Esophagus (tissue), 2 donors: ENCODE data around the gene DCAF11. TPM values are rescaled to one million over a fixed set of nuclear protein-coding genes. Genes with fewer than 3 reads are reported as not detected.

Source experiments
- H3K27ac ChIP-seq, 2 donors: one replicate each; pipeline ENCODE4 v1.5.1; 2013; ENCODE audit warnings: low read depth in 2 of 2, mild to moderate bottlenecking in 2 of 2, inconsistent platforms in 1 of 2, low read length in 1 of 2, moderate library complexity in 1 of 2
- H3K27me3 ChIP-seq, 2 donors: one replicate each; pipeline ENCODE4 v1.6.1; 2013; ENCODE audit warnings: low read length in 2 of 2, control low read depth in 1 of 2, mild to moderate bottlenecking in 1 of 2; ENCODE audit not compliant: insufficient read depth in 2 of 2, control insufficient read depth in 1 of 2
- H3K36me3 ChIP-seq, 2 donors: one replicate each; pipeline ENCODE4 v1.6.1; 2013; ENCODE audit warnings: low read length in 1 of 2; ENCODE audit not compliant: control insufficient read depth in 2 of 2, insufficient read depth in 2 of 2
- H3K4me1 ChIP-seq, 2 donors: one replicate each; pipeline ENCODE4 v1.6.1; 2013; ENCODE audit warnings: low read length in 1 of 2; ENCODE audit not compliant: control insufficient read depth in 2 of 2, insufficient read depth in 2 of 2
- H3K4me3 ChIP-seq, 2 donors: one replicate each; pipeline ENCODE4 v1.5.1; 2013; ENCODE audit warnings: low read length in 2 of 2, mild to moderate bottlenecking in 2 of 2, low read depth in 1 of 2, moderate library complexity in 1 of 2
- H3K9me3 ChIP-seq, 2 donors: one replicate each; pipeline ENCODE4 v1.6.1; 2013; ENCODE audit warnings: mild to moderate bottlenecking in 2 of 2, low read depth in 1 of 2, low read length in 1 of 2, moderate library complexity in 1 of 2; ENCODE audit not compliant: control insufficient read depth in 2 of 2, insufficient read depth in 1 of 2
- WGBS, 2 donors: extraction: QIAGEN DNeasy Blood & Tissue Kit; methylation state at CpG; one replicate each; pipeline ENCODE4 v1.1.7; 2013; 5-methylcytosine and 5-hydroxymethylcytosine counted together
- polyA plus RNA-seq, 2 donors: library from polyadenylated mRNA; stranded (reverse); fragments of 200-250 nt; gene quantifications; one replicate each; pipeline ENCODE4 v1.2.3, GENCODE V29; 2013
- donor health status: healthy with polysubstance abuse.
- donor health status: Bipolar disorder and iron deficiency.

The DCAF11 gene
- polyA plus RNA-seq, 2 donors, result 21.5 to 41.6 TPM

DNA sequence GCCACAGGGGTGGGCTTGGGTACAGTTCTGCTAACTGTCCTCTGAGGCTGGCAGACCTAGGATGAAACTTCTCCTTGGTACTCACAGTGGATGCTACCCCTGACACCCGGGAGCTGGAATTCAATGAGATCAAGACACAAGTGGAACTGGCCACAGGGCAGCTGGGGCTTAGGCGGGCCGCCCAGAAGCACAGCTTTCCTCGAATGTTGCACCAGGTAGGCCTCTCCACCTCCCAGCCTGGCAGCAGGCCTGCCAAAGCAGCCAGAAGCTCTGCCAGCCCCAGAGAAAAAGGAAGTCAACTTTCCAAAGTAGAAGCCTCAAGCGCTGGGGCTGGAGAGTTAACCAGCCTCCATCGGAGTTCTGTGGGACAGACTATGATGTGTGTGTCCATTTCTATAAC lies 2.6 kb downstream of the DCAF11 start:
- no peaks in the 10 kb centered on the region for H3K9me3 ChIP-seq
- H3K27me3 ChIP-seq, result no peaks in the 10 kb centered on the region
- 74 to 88% methylated on average over 6 of the region's 6 CpGs for WGBS, 2 donors
- no peak overlapping the region for H3K27ac ChIP-seq
- peaks cover 0 to 2% of the 10 kb centered on the region in 2 donors for H3K4me1 ChIP-seq
- H3K36me3 ChIP-seq, result peaks cover 14 to 31% of the 10 kb centered on the region in 2 donors
- H3K4me3 ChIP-seq, result no peak overlapping the region

DNA sequence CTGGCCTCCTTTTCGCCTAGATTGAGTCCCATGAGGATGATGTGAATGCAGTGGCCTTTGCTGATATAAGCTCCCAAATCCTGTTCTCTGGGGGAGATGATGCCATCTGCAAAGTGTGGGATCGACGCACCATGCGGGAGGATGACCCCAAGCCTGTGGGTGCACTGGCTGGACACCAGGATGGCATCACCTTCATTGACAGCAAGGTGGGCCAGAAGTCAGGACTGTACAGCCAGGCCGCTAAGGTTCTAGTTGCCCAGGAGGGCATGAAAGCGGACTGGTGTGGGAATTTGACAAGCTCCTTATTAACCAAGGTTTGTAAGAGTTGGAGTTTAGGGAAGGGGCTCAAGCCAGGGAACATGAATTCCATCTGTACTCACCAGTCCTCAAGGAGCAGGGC lies 5.1 kb downstream of the DCAF11 start:
- Histone ChIP-seq H3K4me3 (no peak overlapping the region), H3K27me3 (no peaks in the 10 kb centered on the region), H3K4me1 (peaks cover 0 to 2% of the 10 kb centered on the region in 2 donors), H3K9me3 (no peaks in the 10 kb centered on the region), H3K27ac (no peak overlapping the region), H3K36me3 (peaks cover 26 to 40% of the 10 kb centered on the region in 2 donors)
- WGBS, 2 donors, result 98% methylated on average over 6 of the region's 6 CpGs

GRCh38 chr14:24121210-24121609 lies 6.6 kb downstream of the DCAF11 start:
- H3K36me3 ChIP-seq, result peaks cover 26 to 40% of the 10 kb centered on the region in 2 donors
- no peaks in the 10 kb centered on the region for H3K9me3 ChIP-seq
- 95 to 97% methylated on average over 8 of the region's 8 CpGs for WGBS, 2 donors
- no peak overlapping the region for H3K27ac ChIP-seq
- H3K27me3 ChIP-seq, result no peaks in the 10 kb centered on the region
- no peak overlapping the region for H3K4me3 ChIP-seq
- no peaks in the 10 kb centered on the region for H3K4me1 ChIP-seq

DNA sequence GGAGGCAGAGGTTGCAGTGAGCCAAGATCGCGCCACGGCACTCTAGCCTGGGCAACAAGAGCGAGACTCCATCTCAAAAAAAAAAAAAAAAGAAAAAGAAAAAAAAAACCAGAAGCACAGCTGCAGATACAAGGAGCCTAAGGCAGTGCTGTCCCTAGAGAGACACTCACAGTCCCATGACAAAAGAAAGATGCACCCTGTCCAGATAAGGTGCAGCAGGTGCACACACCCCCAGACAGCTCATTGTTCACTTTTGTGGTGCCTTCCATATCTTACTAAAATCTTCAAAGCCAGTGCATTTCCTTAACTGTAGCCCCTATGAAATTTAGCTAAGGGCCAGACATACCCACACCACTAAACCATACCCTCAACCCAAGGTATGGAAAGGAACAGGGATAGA lies 7.8 kb downstream of the DCAF11 start:
- H3K4me1 ChIP-seq, result no peaks in the 10 kb centered on the region
- no peaks in the 10 kb centered on the region for H3K9me3 ChIP-seq
- WGBS, 2 donors, result 97 to 98% methylated on average over 4 of the region's 4 CpGs
- H3K4me3 ChIP-seq, result no peak overlapping the region
- no peak overlapping the region for H3K27ac ChIP-seq
- no peaks in the 10 kb centered on the region for H3K27me3 ChIP-seq
- H3K36me3 ChIP-seq, result peaks cover 23 to 36% of the 10 kb centered on the region in 2 donors

DNA sequence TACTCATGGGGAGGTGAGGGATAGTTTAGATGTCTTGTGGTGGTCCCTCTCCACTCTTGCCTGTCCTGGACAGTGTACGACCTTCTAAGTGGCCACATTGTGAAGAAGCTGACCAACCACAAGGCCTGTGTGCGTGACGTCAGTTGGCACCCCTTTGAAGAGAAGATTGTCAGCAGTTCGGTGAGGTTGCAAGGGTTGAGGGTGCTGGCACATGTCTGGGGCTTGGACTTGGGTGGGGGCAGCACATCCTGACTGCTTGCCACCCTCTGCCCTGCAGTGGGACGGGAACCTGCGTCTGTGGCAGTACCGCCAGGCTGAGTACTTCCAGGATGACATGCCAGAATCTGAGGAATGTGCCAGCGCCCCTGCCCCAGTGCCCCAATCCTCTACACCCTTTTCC lies 8.3 kb downstream of the DCAF11 start:
- 90 to 92% methylated on average over 8 of the region's 8 CpGs for WGBS, 2 donors
- H3K27me3 ChIP-seq, result no peaks in the 10 kb centered on the region
- no peak overlapping the region for H3K27ac ChIP-seq
- H3K4me1 ChIP-seq, result no peaks in the 10 kb centered on the region
- H3K9me3 ChIP-seq, result no peaks in the 10 kb centered on the region
- peaks cover 21 to 34% of the 10 kb centered on the region in 2 donors for H3K36me3 ChIP-seq
- no peak overlapping the region for H3K4me3 ChIP-seq

GRCh38 chr14:24123424-24124417 lies 9.1 kb downstream of the DCAF11 start:
- Histone ChIP-seq H3K4me1 (no peaks in the 10 kb centered on the region), H3K9me3 (no peaks in the 10 kb centered on the region), H3K27me3 (no peaks in the 10 kb centered on the region), H3K27ac (no peak overlapping the region), H3K4me3 (no peak overlapping the region), H3K36me3 (peaks cover 14 to 30% of the 10 kb centered on the region in 2 donors)
- WGBS, 2 donors, result 83 to 84% methylated on average over 9 of the region's 9 CpGs

- Histone ChIP-seq H3K4me1 (peaks cover 0 to 5% of the 10 kb centered on the region in 2 donors), H3K27ac (no peak overlapping the region)
Measured at GRCh38 chr14:24126939-24127338, 12.4 kb downstream of the DCAF11 start.

GRCh38 chr14:24127673-24128072 lies 13.1 kb downstream of the DCAF11 start:
- Histone ChIP-seq H3K4me3 (no peak overlapping the region), H3K4me1 (peaks cover 0 to 5% of the 10 kb centered on the region in 2 donors), H3K27ac (no peak overlapping the region), H3K36me3 (peaks cover 6 to 10% of the 10 kb centered on the region in 2 donors), H3K27me3 (no peaks in the 10 kb centered on the region), H3K9me3 (no peaks in the 10 kb centered on the region)
- 80 to 95% methylated on average over 2 of the region's 2 CpGs for WGBS, 2 donors

More at GRCh38 chr14:24126939-24127338, 12.4 kb downstream of the DCAF11 start:
- no peak overlapping the region for H3K4me3 ChIP-seq
- H3K27me3 ChIP-seq, result no peaks in the 10 kb centered on the region
- no peaks in the 10 kb centered on the region for H3K9me3 ChIP-seq
- peaks cover 8 to 11% of the 10 kb centered on the region in 2 donors for H3K36me3 ChIP-seq

GRCh38 chr14:24129410-24129998 lies 14.9 kb downstream of the DCAF11 start:
- WGBS, 2 donors, result 90 to 94% methylated on average over 8 of the region's 8 CpGs
- Histone ChIP-seq H3K36me3 (no peaks in the 10 kb centered on the region), H3K9me3 (no peaks in the 10 kb centered on the region), H3K27me3 (no peaks in the 10 kb centered on the region), H3K27ac (no peak overlapping the region), H3K4me3 (no peak overlapping the region), H3K4me1 (peaks cover 0 to 5% of the 10 kb centered on the region in 2 donors)
